GM21717 (cell line): ENCODE results near the gene CFAP299.
"Not testable (repeated sequence)": the region's sequence is repeated elsewhere in the genome, so short reads cannot be mapped to it uniquely, and the experiment has no call there.

ENCODE experiments used
- ATAC-seq: cut with Tn5 transposase; IDR thresholded peaks from one replicate; pipeline ENCODE4 v1.9.1; 2021; ENCODE audit warnings: mild to moderate bottlenecking, moderate library complexity; ENCODE audit not compliant: unreplicated experiment

CFAP299 gene

GRCh38 chr4:80335554-80336358, at the start of gene CFAP299:
TSS of gene CFAP299 (plus strand) at chr4:80335730.
- ATAC-seq, result peak; percentile 99

- no peak for ATAC-seq
Observed at GRCh38 chr4:80286451-80286850, 49.1 kb upstream of the CFAP299 start.

GRCh38 chr4:80290665-80291064, 44.9 kb upstream of the CFAP299 start:
- ATAC-seq, result not testable (repeated sequence)

- no peak for ATAC-seq
Observed at GRCh38 chr4:80294206-80294605, 41.3 kb upstream of the CFAP299 start.

- no peak for ATAC-seq
Observed at GRCh38 chr4:80295336-80295735, 40.2 kb upstream of the CFAP299 start.

GRCh38 chr4:80295826-80296225, 39.7 kb upstream of the CFAP299 start:
- ATAC-seq, result no peak

- no peak for ATAC-seq
Observed at GRCh38 chr4:80301884-80302283, 33.6 kb upstream of the CFAP299 start.

- no peak for ATAC-seq
Observed at GRCh38 chr4:80302616-80303223, 32.8 kb upstream of the CFAP299 start.

GRCh38 chr4:80305466-80305865, 30.1 kb upstream of the CFAP299 start:
- ATAC-seq, result no peak

GRCh38 chr4:80306260-80306659, 29.3 kb upstream of the CFAP299 start:
- ATAC-seq, result no peak

- no peak for ATAC-seq
Observed at GRCh38 chr4:80307183-80307735, 28.3 kb upstream of the CFAP299 start.

GRCh38 chr4:80307774-80308465, 27.6 kb upstream of the CFAP299 start:
- ATAC-seq, result no peak

GRCh38 chr4:80308466-80308822, 27.1 kb upstream of the CFAP299 start:
- ATAC-seq, result no peak

GRCh38 chr4:80309294-80310004, 26.1 kb upstream of the CFAP299 start:
- no peak for ATAC-seq

- ATAC-seq, result no peak
Observed at GRCh38 chr4:80311130-80311529, 24.4 kb upstream of the CFAP299 start.

GRCh38 chr4:80312124-80312523, 23.4 kb upstream of the CFAP299 start:
- no peak for ATAC-seq

GRCh38 chr4:80313627-80314026, 21.9 kb upstream of the CFAP299 start:
- no peak for ATAC-seq

GRCh38 chr4:80315848-80316247, 19.7 kb upstream of the CFAP299 start:
- not testable (repeated sequence) for ATAC-seq

GRCh38 chr4:80321341-80321740, 14.2 kb upstream of the CFAP299 start:
- no peak for ATAC-seq

- ATAC-seq, result no peak
Observed at GRCh38 chr4:80321776-80322175, 13.8 kb upstream of the CFAP299 start.

- ATAC-seq, result no peak
Observed at GRCh38 chr4:80322716-80323115, 12.8 kb upstream of the CFAP299 start.
